DND-41 (cell line): ENCODE measurements around the gene SLCO6A1.

Experiments used
- CTCF ChIP-seq: IDR thresholded peaks from 2 replicates; pipeline ENCODE4 v1.5.1; 2012; ENCODE audit warnings: borderline replicate concordance, low read length, moderate library complexity, mild to moderate bottlenecking; ENCODE audit not compliant: poor library complexity, severe bottlenecking; ENCODE audit errors: extremely low read depth
- EZH2 ChIP-seq: IDR thresholded peaks from 3 replicates; pipeline ENCODE4 v1.6.1; 2012; ENCODE audit warnings: borderline replicate concordance, low read depth, mild to moderate bottlenecking, moderate library complexity, low read length, inconsistent platforms; ENCODE audit not compliant: severe bottlenecking

GRCh38 chr5:102523541-102524175 lies 24.9 kb upstream of the SLCO6A1 start:
- no peak for TF ChIP-seq CTCF
- TF ChIP-seq EZH2 = no peak
